ENCODE measurements around the gene GMDS.

DNA sequence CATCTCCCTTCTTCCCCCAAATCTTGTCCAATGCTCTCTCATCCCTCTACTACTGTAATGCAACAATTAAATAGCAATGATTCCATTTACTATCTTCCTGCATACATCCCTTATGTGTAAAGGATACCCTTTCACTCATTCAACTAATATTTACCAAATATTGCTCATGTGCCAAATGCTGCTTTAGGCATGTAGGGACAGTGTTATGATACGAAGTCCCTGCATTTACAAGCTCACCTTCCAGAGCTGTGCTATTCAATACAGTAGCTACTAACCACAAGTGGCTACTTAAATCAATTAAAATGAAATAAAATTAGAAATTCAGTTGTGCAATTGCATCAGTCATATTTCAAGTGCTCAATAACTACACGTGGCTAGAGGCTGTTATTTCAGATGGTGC is 41.1 kb downstream of the GMDS start:
- no peak for TF ChIP-seq EZH2phosphoT487 (IDR thresholded peaks at IDR 0.05; ENCODE audit: borderline replicate concordance)
- TF ChIP-seq, protein P1, sequence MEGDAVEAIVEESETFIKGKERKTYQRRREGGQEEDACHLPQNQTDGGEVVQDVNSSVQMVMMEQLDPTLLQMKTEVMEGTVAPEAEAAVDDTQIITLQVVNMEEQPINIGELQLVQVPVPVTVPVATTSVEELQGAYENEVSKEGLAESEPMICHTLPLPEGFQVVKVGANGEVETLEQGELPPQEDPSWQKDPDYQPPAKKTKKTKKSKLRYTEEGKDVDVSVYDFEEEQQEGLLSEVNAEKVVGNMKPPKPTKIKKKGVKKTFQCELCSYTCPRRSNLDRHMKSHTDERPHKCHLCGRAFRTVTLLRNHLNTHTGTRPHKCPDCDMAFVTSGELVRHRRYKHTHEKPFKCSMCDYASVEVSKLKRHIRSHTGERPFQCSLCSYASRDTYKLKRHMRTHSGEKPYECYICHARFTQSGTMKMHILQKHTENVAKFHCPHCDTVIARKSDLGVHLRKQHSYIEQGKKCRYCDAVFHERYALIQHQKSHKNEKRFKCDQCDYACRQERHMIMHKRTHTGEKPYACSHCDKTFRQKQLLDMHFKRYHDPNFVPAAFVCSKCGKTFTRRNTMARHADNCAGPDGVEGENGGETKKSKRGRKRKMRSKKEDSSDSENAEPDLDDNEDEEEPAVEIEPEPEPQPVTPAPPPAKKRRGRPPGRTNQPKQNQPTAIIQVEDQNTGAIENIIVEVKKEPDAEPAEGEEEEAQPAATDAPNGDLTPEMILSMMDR (conservative IDR thresholded peaks at IDR 0.05; ENCODE audit: low read length): no peak

Measured in Loucy (cell line).